ENCODE results near the gene FMNL1. TPM values are rescaled to one million over a fixed set of nuclear protein-coding genes. Genes with fewer than 3 reads are reported as not detected.

FMNL1 gene
- total and polyA plus RNA-seq, 2 donors from 2014 or later: 2.3 to 32.9 TPM

GRCh38 chr17:45264430-45264829 is 42.7 kb downstream of the FMNL1 start:
- Histone ChIP-seq H3K9me3 (ENCODE audit: control insufficient read depth in 2 of 3, insufficient read depth in 1 of 3, low read length in 3 of 3) (no peaks in the 10 kb centered on the region), H3K4me3 (ENCODE audit: low read length in 3 of 3) (no peak overlapping the region), H3K9ac (ENCODE audit: low read length in 3 of 3) (no peak overlapping the region), H3K27me3 (ENCODE audit: control insufficient read depth, insufficient read depth, low read length) (no peaks in the 10 kb centered on the region), H3K4me1 (ENCODE audit: control insufficient read depth in 2 of 3, insufficient read depth in 2 of 3, low read depth in 1 of 3, low read length in 3 of 3) (peaks cover 0 to 12% (median 0%) of the 10 kb centered on the region in 3 donors), H3K36me3 (ENCODE audit: control insufficient read depth in 2 of 3, insufficient read depth in 3 of 3, low read length in 3 of 3) (peaks cover 0 to 45% (median 28%) of the 10 kb centered on the region in 3 donors), H3K27ac (ENCODE audit: low read depth in 2 of 2, low read length in 2 of 2) (no peak overlapping the region)
- DNase-seq: no peak
- no peak for TF ChIP-seq CTCF (IDR thresholded peaks at IDR 0.05; ENCODE audit: borderline replicate concordance, extremely low read depth, insufficient read depth)
- no peak for FAIRE-seq
- intact Hi-C loops (cut with DNase I): no loop called here

GRCh38 chr17:45264988-45265387 is 43.3 kb downstream of the FMNL1 start:
- no peak overlapping the region for H3K9ac ChIP-seq (ENCODE audit: low read length in 3 of 3)

GRCh38 chr17:45265821-45266220 is 44.1 kb downstream of the FMNL1 start:
- H3K27ac ChIP-seq (ENCODE audit: low read depth in 2 of 2, low read length in 2 of 2): no peak overlapping the region
- no peaks in the 10 kb centered on the region for H3K27me3 ChIP-seq (ENCODE audit: control insufficient read depth, insufficient read depth, low read length)
- intact Hi-C loops (cut with DNase I): no loop called here
- H3K9ac ChIP-seq (ENCODE audit: low read length in 3 of 3): no peak overlapping the region
- peaks cover 0 to 12% (median 0%) of the 10 kb centered on the region in 3 donors for H3K4me1 ChIP-seq (ENCODE audit: control insufficient read depth in 2 of 3, insufficient read depth in 2 of 3, low read depth in 1 of 3, low read length in 3 of 3)
- H3K36me3 ChIP-seq (ENCODE audit: control insufficient read depth in 2 of 3, insufficient read depth in 3 of 3, low read length in 3 of 3): peaks cover 2 to 56% (median 41%) of the 10 kb centered on the region in 3 donors
- no peak for TF ChIP-seq CTCF (IDR thresholded peaks at IDR 0.05; ENCODE audit: borderline replicate concordance, extremely low read depth, insufficient read depth)
- no peak overlapping the region for H3K4me3 ChIP-seq (ENCODE audit: low read length in 3 of 3)
- no peak for DNase-seq
- no peak for FAIRE-seq
- H3K9me3 ChIP-seq (ENCODE audit: control insufficient read depth in 2 of 3, insufficient read depth in 1 of 3, low read length in 3 of 3): no peaks in the 10 kb centered on the region

More at GRCh38 chr17:45264988-45265387, 43.3 kb downstream of the FMNL1 start:
- Histone ChIP-seq H3K36me3 (ENCODE audit: control insufficient read depth in 2 of 3, insufficient read depth in 3 of 3, low read length in 3 of 3) (peaks cover 2 to 51% (median 34%) of the 10 kb centered on the region in 3 donors), H3K27me3 (ENCODE audit: control insufficient read depth, insufficient read depth, low read length) (no peaks in the 10 kb centered on the region), H3K4me1 (ENCODE audit: control insufficient read depth in 2 of 3, insufficient read depth in 2 of 3, low read depth in 1 of 3, low read length in 3 of 3) (peaks cover 0 to 12% (median 0%) of the 10 kb centered on the region in 3 donors), H3K4me3 (ENCODE audit: low read length in 3 of 3) (no peak overlapping the region), H3K27ac (ENCODE audit: low read depth in 2 of 2, low read length in 2 of 2) (no peak overlapping the region), H3K9me3 (ENCODE audit: control insufficient read depth in 2 of 3, insufficient read depth in 1 of 3, low read length in 3 of 3) (no peaks in the 10 kb centered on the region)
- DNase-seq: peak in 1 of 5 donors; percentile 42
- no peak for FAIRE-seq
- no peak for TF ChIP-seq CTCF (IDR thresholded peaks at IDR 0.05; ENCODE audit: borderline replicate concordance, extremely low read depth, insufficient read depth)
- intact Hi-C loops (cut with DNase I): no loop called here

Measured in kidney (tissue), 14 donors.